Kidney (tissue), 14 donors: ENCODE measurements around the gene NCF2. TPM values are rescaled to one million over a fixed set of nuclear protein-coding genes. Genes with fewer than 3 reads are reported as not detected.

Source experiments
- DNase-seq, 5 donors: peaks; one replicate each; pipeline ENCODE4 v3.0.0-alpha.2; 2013 to 2020
- FAIRE-seq: peaks from 2 replicates; lab custom pipeline; 2012; peaks lifted over from hg19 to GRCh38; lab: Jason Lieb, UNC
- H3K27ac ChIP-seq, 2 donors: one replicate each; pipeline ENCODE4 v1.7.0; 2013; ENCODE audit warnings: low read depth in 2 of 2, low read length in 2 of 2, inconsistent platforms in 1 of 2
- H3K27me3 ChIP-seq: one replicate; pipeline ENCODE4 v1.7.1; 2013; ENCODE audit warnings: low read length, inconsistent platforms; ENCODE audit not compliant: control insufficient read depth, insufficient read depth
- H3K36me3 ChIP-seq, 3 donors: one replicate each; pipeline versions ENCODE4 v1.7.0 to v1.7.1; 2013; ENCODE audit warnings: low read length in 3 of 3, control low read depth in 1 of 3, inconsistent platforms in 1 of 3; ENCODE audit not compliant: insufficient read depth in 3 of 3, control insufficient read depth in 2 of 3
- H3K4me1 ChIP-seq, 3 donors: one replicate each; pipeline versions ENCODE4 v1.7.0 to v1.7.1; 2013; ENCODE audit warnings: low read length in 3 of 3, inconsistent platforms in 1 of 3, low read depth in 1 of 3; ENCODE audit not compliant: control insufficient read depth in 2 of 3, insufficient read depth in 2 of 3
- H3K4me3 ChIP-seq, 3 donors: one replicate each; pipeline versions ENCODE4 v1.7.0 to v1.8.1; 2013; ENCODE audit warnings: low read length in 3 of 3, control low read depth in 1 of 3, inconsistent platforms in 1 of 3
- H3K9ac ChIP-seq, 3 donors: one replicate each; pipeline versions ENCODE4 v1.7.0 to v1.7.1; 2013; ENCODE audit warnings: low read length in 3 of 3, control low read depth in 1 of 3, inconsistent platforms in 1 of 3
- H3K9me3 ChIP-seq, 3 donors: one replicate each; pipeline versions ENCODE4 v1.7.0 to v1.7.1; 2013; ENCODE audit warnings: low read length in 3 of 3, control low read depth in 1 of 3, inconsistent platforms in 1 of 3; ENCODE audit not compliant: control insufficient read depth in 2 of 3, insufficient read depth in 1 of 3
- CTCF ChIP-seq: IDR thresholded peaks from 3 replicates; pipeline ENCODE4 v1.5.1; 2012; ENCODE audit warnings: mild to moderate bottlenecking, moderate library complexity, borderline replicate concordance; ENCODE audit not compliant: insufficient read depth; ENCODE audit errors: extremely low read depth
- intact Hi-C: fragments of 100-400 bp; cut with DNase I; formaldehyde crosslinking; loops from one replicate; pipeline ENCODE4 v1.11.1; 2022
- polyA plus RNA-seq: library from polyadenylated mRNA; stranded (reverse); fragments of 350-450 nt; fragmentation: Illumina TruSeq; extraction: RNeasy Lipid Tissue Mini Kit (QIAGEN cat#74804); gene quantifications from one replicate; pipeline ENCODE4 v1.2.3, GENCODE V29; 2014; ENCODE audit warnings: low read depth, low replicate concordance; ENCODE audit not compliant: insufficient read depth
- total RNA-seq: library from RNA; stranded (reverse); fragmentation: NEBNext Ultra II Directional; extraction: Animal tissue kit (Norgen Biotek cat#: 25700); gene quantifications from one replicate; pipeline ENCODE4 v1.2.1, GENCODE V29; 2021
- donor health status: control.
- donor health status: control.
- donor health status: control.
- donor health status: control.
- donor health status: control.
- donor health status: DM: yes; HTN: yes; CAD: no.
- donor health status: Normal renal cell carcinoma (clear cell type).

The NCF2 gene
- total and polyA plus RNA-seq, 2 donors from 2014 or later: 2.5 to 16.7 TPM

- Histone ChIP-seq H3K27me3 (no peaks in the 10 kb centered on the region), H3K36me3 (no peaks in the 10 kb centered on the region), H3K4me1 (no peaks in the 10 kb centered on the region), H3K4me3 (no peak overlapping the region), H3K27ac (no peak overlapping the region), H3K9me3 (no peaks in the 10 kb centered on the region), H3K9ac (no peak overlapping the region)
- TF ChIP-seq CTCF: no peak
- FAIRE-seq (no peak), DNase-seq (no peak)
- intact Hi-C loops: no loop called here
These were observed 1.4 kb downstream of the NCF2 start for GRCh38 chr1:183588827-183589226.

GRCh38 chr1:183586926-183587325 lies 3.3 kb downstream of the NCF2 start:
- no peak overlapping the region for H3K4me3 ChIP-seq

GRCh38 chr1:183586455-183586854 lies 3.8 kb downstream of the NCF2 start:
- no peak for DNase-seq
- no peaks in the 10 kb centered on the region for H3K9me3 ChIP-seq
- H3K9ac ChIP-seq: no peak overlapping the region
- H3K4me3 ChIP-seq: no peak overlapping the region
- no peaks in the 10 kb centered on the region for H3K36me3 ChIP-seq
- TF ChIP-seq CTCF: no peak
- no peaks in the 10 kb centered on the region for H3K27me3 ChIP-seq
- intact Hi-C loops: no loop called here
- H3K4me1 ChIP-seq: no peaks in the 10 kb centered on the region
- H3K27ac ChIP-seq: no peak overlapping the region
- no peak for FAIRE-seq

More at GRCh38 chr1:183586926-183587325, 3.3 kb downstream of the NCF2 start:
- Histone ChIP-seq H3K27ac (no peak overlapping the region), H3K27me3 (no peaks in the 10 kb centered on the region), H3K9ac (no peak overlapping the region), H3K4me1 (no peaks in the 10 kb centered on the region), H3K36me3 (no peaks in the 10 kb centered on the region), H3K9me3 (no peaks in the 10 kb centered on the region)
- DNase-seq (no peak), FAIRE-seq (no peak)
- intact Hi-C loops: no loop called here
- no peak for TF ChIP-seq CTCF

GRCh38 chr1:183585038-183585437 lies 5.2 kb downstream of the NCF2 start:
- H3K9me3 ChIP-seq: no peaks in the 10 kb centered on the region
- H3K27me3 ChIP-seq: no peaks in the 10 kb centered on the region
- no peak overlapping the region for H3K27ac ChIP-seq
- no peak overlapping the region for H3K9ac ChIP-seq
- DNase-seq: no peak
- no peak overlapping the region for H3K4me3 ChIP-seq
- H3K4me1 ChIP-seq: no peaks in the 10 kb centered on the region
- FAIRE-seq: no peak
- intact Hi-C loops: no loop called here
- no peaks in the 10 kb centered on the region for H3K36me3 ChIP-seq
- TF ChIP-seq CTCF: no peak
